ENCODE measurements around the gene CDH22.

CDH22 gene

DNA sequence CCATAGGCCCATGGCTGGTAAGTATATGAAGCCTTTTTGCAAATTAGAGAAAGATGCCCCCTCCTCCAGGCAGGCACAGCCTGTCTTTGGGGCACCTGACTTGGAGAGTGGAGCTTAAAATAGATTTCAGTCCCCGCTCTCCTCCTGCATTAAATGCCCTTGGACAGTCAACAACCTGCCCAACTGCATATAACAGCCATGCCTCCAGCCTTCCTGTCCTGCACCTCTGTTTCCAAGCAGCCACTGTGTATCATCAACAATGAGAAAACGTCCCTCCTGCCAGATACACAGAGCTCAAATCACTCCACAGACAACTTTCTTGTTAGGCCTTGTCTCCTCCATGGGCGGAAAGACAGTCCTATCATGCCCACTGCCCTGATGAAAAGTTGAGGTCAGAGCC lies 3.4 kb downstream of the CDH22 start:
- Histone ChIP-seq H3K9ac (ENCODE audit: low read length) (no peak overlapping the region), H3K4me1 (ENCODE audit: control insufficient read depth, insufficient read depth, low read length) (no peaks in the 10 kb centered on the region), H3K4me3 (ENCODE audit: low read length) (no peak overlapping the region), H3K27me3 (replicated peaks; ENCODE audit: control insufficient read depth, insufficient read depth, low read length) (peaks cover 77% of the 10 kb centered on the region), H3K36me3 (ENCODE audit: control insufficient read depth, insufficient read depth, low read length, severe bottlenecking) (no peaks in the 10 kb centered on the region), H3K9me3 (ENCODE audit: control insufficient read depth, low read length) (no peaks in the 10 kb centered on the region)
- no peak for DNase-seq (ENCODE audit: low read depth)

- no peaks in the 10 kb centered on the region for H3K36me3 ChIP-seq (ENCODE audit: control insufficient read depth, insufficient read depth, low read length, severe bottlenecking)
- no peak for DNase-seq (ENCODE audit: low read depth)
- H3K9me3 ChIP-seq (ENCODE audit: control insufficient read depth, low read length), result no peaks in the 10 kb centered on the region
- H3K27me3 ChIP-seq (replicated peaks; ENCODE audit: control insufficient read depth, insufficient read depth, low read length), result peaks cover 75% of the 10 kb centered on the region
- no peak overlapping the region for H3K4me3 ChIP-seq (ENCODE audit: low read length)
- H3K4me1 ChIP-seq (ENCODE audit: control insufficient read depth, insufficient read depth, low read length), result no peaks in the 10 kb centered on the region
- H3K9ac ChIP-seq (ENCODE audit: low read length), result no peak overlapping the region
These were observed 3.9 kb downstream of the CDH22 start for GRCh38 chr20:46304361-46304760.

DNA sequence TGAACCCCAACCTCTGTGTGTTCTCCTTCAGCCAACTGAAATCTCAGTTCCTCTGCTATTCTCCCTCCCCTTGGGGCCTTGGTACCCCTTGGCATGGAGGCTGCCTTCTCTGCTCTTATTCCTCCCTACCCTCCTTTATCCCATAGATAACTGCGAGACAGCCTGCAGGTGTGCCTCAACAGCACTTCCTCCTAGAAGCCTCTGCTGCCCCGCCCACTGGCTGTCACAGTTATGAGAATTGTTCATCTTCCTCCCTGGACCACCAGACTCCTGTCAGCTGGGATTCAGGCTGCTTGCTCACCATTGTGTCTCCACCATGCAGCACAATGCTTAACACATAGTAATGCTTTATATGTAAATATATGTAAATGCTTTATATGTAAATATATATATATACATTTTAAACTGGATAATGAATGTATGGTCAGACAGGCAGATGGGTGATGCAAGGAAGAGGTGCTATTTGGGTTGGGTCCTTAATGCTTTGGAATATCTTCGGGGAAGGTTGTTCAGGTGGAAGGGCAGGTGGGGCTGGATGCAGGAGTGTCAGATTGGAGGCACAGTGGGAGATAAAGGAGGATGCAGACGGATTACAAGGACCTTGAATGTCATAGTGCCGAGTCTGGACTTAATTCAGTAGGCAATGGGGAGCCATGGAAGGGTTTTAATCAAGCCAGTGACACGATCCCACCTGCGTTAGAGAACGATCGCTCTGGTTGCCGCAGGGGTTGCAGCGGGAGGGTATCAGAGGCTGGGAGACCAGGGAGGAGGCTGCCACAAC lies 4.9 kb downstream of the CDH22 start:
- H3K36me3 ChIP-seq (ENCODE audit: control insufficient read depth, insufficient read depth, low read length, severe bottlenecking), result no peaks in the 10 kb centered on the region
- H3K4me3 ChIP-seq (ENCODE audit: low read length), result no peak overlapping the region
- no peaks in the 10 kb centered on the region for H3K9me3 ChIP-seq (ENCODE audit: control insufficient read depth, low read length)
- no peak for DNase-seq (ENCODE audit: low read depth)
- peaks cover 77% of the 10 kb centered on the region for H3K27me3 ChIP-seq (replicated peaks; ENCODE audit: control insufficient read depth, insufficient read depth, low read length)
- H3K4me1 ChIP-seq (ENCODE audit: control insufficient read depth, insufficient read depth, low read length), result no peaks in the 10 kb centered on the region
- no peak overlapping the region for H3K9ac ChIP-seq (ENCODE audit: low read length)

GRCh38 chr20:46302106-46302505 lies 6.2 kb downstream of the CDH22 start:
- Histone ChIP-seq H3K27me3 (replicated peaks; ENCODE audit: control insufficient read depth, insufficient read depth, low read length) (peaks cover 80% of the 10 kb centered on the region), H3K9ac (ENCODE audit: low read length) (no peak overlapping the region), H3K4me3 (ENCODE audit: low read length) (no peak overlapping the region), H3K4me1 (ENCODE audit: control insufficient read depth, insufficient read depth, low read length) (no peaks in the 10 kb centered on the region), H3K9me3 (ENCODE audit: control insufficient read depth, low read length) (no peaks in the 10 kb centered on the region), H3K36me3 (ENCODE audit: control insufficient read depth, insufficient read depth, low read length, severe bottlenecking) (no peaks in the 10 kb centered on the region)
- no peak for DNase-seq (ENCODE audit: low read depth)

GRCh38 chr20:46300281-46300680 lies 8.0 kb downstream of the CDH22 start:
- no peak for DNase-seq (ENCODE audit: low read depth)
- peaks cover 78% of the 10 kb centered on the region for H3K27me3 ChIP-seq (replicated peaks; ENCODE audit: control insufficient read depth, insufficient read depth, low read length)
- H3K9ac ChIP-seq (ENCODE audit: low read length), result no peak overlapping the region

DNA sequence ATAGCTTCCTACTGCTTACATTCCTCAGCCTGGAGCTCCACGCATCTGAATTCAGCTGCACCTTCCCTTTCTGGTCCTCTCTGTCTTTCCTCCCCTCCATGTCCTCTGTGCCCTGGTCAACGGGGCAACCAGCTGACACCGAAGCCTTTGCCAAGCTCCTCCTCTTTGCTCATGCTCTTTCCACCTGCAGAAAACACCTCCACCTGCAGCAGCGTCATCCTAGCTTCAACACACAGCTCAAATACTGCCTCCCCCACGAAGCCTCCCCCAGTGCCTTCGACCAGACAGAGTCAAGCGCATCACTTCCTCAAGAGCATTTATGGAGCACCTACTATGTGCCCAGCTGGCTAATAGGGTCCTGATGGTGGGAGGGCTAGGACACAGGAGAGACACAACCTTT lies 9.2 kb downstream of the CDH22 start:
- Histone ChIP-seq H3K36me3 (ENCODE audit: control insufficient read depth, insufficient read depth, low read length, severe bottlenecking) (no peaks in the 10 kb centered on the region), H3K9me3 (ENCODE audit: control insufficient read depth, low read length) (no peaks in the 10 kb centered on the region), H3K4me3 (ENCODE audit: low read length) (no peak overlapping the region), H3K4me1 (ENCODE audit: control insufficient read depth, insufficient read depth, low read length) (no peaks in the 10 kb centered on the region), H3K27me3 (replicated peaks; ENCODE audit: control insufficient read depth, insufficient read depth, low read length) (peaks cover 77% of the 10 kb centered on the region), H3K9ac (ENCODE audit: low read length) (no peak overlapping the region)
- no peak for DNase-seq (ENCODE audit: low read depth)

More at GRCh38 chr20:46300281-46300680, 8.0 kb downstream of the CDH22 start:
- Histone ChIP-seq H3K9me3 (ENCODE audit: control insufficient read depth, low read length) (no peaks in the 10 kb centered on the region), H3K4me3 (ENCODE audit: low read length) (no peak overlapping the region), H3K36me3 (ENCODE audit: control insufficient read depth, insufficient read depth, low read length, severe bottlenecking) (no peaks in the 10 kb centered on the region), H3K4me1 (ENCODE audit: control insufficient read depth, insufficient read depth, low read length) (no peaks in the 10 kb centered on the region)

DNA sequence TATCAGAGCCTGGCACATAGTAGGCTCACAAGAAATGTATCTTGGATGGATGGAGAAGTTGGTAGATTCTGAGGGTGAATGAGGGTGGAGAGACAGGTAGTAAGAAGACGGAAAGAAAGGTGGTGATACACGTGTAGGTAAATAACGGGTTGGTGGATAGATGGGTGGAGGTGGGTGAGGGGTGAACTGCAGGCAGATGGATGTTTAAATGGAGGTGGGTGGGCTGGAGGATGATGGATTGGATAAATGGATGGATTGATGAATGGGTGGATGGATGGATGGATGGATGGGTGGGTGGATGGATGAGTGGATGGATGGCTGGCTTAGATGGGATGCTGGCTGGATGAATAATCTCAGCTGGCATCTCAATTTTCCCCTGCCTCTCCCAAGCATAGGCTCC lies 9.9 kb downstream of the CDH22 start:
- H3K27me3 ChIP-seq (replicated peaks; ENCODE audit: control insufficient read depth, insufficient read depth, low read length), result peaks cover 72% of the 10 kb centered on the region

DNA sequence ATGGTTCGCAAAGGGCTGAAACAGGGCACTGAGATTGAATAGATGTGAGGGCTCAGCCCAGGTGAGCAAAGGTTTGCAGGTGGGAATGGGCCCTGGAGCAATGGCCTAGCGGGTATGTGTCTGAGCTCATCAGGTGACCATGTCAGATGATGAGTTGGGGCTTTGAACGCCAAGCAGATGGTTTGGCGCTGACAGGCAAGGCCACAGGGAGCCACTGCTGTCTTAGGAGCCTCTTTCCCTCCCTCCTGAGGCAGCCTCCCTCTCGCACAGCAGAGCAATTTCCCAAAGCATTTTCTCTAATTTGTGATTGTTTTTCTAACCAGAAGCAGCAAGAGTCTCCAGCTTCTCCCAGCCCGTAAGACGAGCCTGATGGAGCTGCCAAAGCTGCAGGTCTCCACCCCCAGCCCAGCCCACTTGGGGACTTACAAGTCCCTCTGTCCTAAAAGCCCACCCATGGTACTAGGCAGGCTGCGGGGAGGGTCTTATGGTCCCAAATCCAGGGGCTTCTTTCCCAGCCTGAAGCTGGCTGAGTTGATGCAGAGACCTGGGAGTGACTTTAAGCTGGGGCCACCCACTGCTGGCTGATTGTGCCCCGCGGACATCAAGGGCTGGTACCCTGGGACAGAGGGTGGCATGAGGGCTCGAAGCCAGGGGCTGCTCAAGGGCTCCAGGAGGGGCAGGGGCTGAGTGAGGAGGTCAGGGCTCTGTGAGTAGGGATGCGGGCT lies 11.6 kb downstream of the CDH22 start:
- Histone ChIP-seq H3K36me3 (ENCODE audit: control insufficient read depth, insufficient read depth, low read length, severe bottlenecking) (no peaks in the 10 kb centered on the region), H3K27me3 (replicated peaks; ENCODE audit: control insufficient read depth, insufficient read depth, low read length) (peaks cover 72% of the 10 kb centered on the region), H3K4me3 (ENCODE audit: low read length) (no peak overlapping the region), H3K9me3 (ENCODE audit: control insufficient read depth, low read length) (no peaks in the 10 kb centered on the region), H3K4me1 (ENCODE audit: control insufficient read depth, insufficient read depth, low read length) (no peaks in the 10 kb centered on the region), H3K9ac (ENCODE audit: low read length) (no peak overlapping the region)
- DNase-seq (ENCODE audit: low read depth), result no peak

More for the DNA sequence above, 9.9 kb downstream of the CDH22 start:
- Histone ChIP-seq H3K4me3 (ENCODE audit: low read length) (no peak overlapping the region), H3K4me1 (ENCODE audit: control insufficient read depth, insufficient read depth, low read length) (no peaks in the 10 kb centered on the region), H3K36me3 (ENCODE audit: control insufficient read depth, insufficient read depth, low read length, severe bottlenecking) (no peaks in the 10 kb centered on the region), H3K9me3 (ENCODE audit: control insufficient read depth, low read length) (no peaks in the 10 kb centered on the region), H3K9ac (ENCODE audit: low read length) (no peak overlapping the region)
- DNase-seq (ENCODE audit: low read depth), result no peak

- H3K4me1 ChIP-seq (ENCODE audit: control insufficient read depth, insufficient read depth, low read length), result no peaks in the 10 kb centered on the region
- DNase-seq (ENCODE audit: low read depth), result peak; percentile 44
- no peak overlapping the region for H3K4me3 ChIP-seq (ENCODE audit: low read length)
- peaks cover 55% of the 10 kb centered on the region for H3K27me3 ChIP-seq (replicated peaks; ENCODE audit: control insufficient read depth, insufficient read depth, low read length)
- H3K9ac ChIP-seq (ENCODE audit: low read length), result no peak overlapping the region
- H3K9me3 ChIP-seq (ENCODE audit: control insufficient read depth, low read length), result no peaks in the 10 kb centered on the region
- no peaks in the 10 kb centered on the region for H3K36me3 ChIP-seq (ENCODE audit: control insufficient read depth, insufficient read depth, low read length, severe bottlenecking)
These were observed 15.2 kb downstream of the CDH22 start for GRCh38 chr20:46293084-46293483.

GRCh38 chr20:46291401-46291800 lies 16.9 kb downstream of the CDH22 start:
- Histone ChIP-seq H3K9me3 (ENCODE audit: control insufficient read depth, low read length) (no peaks in the 10 kb centered on the region), H3K9ac (ENCODE audit: low read length) (no peak overlapping the region), H3K4me1 (ENCODE audit: control insufficient read depth, insufficient read depth, low read length) (no peaks in the 10 kb centered on the region), H3K4me3 (ENCODE audit: low read length) (no peak overlapping the region), H3K27me3 (replicated peaks; ENCODE audit: control insufficient read depth, insufficient read depth, low read length) (peaks cover 62% of the 10 kb centered on the region), H3K36me3 (ENCODE audit: control insufficient read depth, insufficient read depth, low read length, severe bottlenecking) (no peaks in the 10 kb centered on the region)
- no peak for DNase-seq (ENCODE audit: low read depth)

DNA sequence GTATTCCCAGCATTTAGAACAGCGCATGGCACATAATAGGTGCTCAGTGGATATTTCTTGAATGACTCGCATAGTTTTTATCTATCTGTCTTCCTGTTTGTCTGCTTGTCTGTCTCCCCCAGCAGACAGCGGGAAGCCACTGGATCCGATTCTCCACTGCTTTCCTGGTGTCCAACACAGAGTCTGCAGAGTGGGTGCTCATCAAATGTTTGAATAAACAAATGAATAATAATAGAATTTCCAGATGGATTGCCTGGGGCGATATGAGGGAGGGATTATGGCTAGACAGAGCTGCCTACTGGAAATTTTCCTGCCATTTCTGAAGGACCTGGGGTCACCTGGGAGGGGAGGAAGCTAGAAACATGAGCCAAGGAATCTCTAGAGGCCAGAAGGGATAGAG lies 18.9 kb downstream of the CDH22 start:
- DNase-seq (ENCODE audit: low read depth), result no peak
- Histone ChIP-seq H3K27me3 (replicated peaks; ENCODE audit: control insufficient read depth, insufficient read depth, low read length) (peaks cover 59% of the 10 kb centered on the region), H3K9ac (ENCODE audit: low read length) (no peak overlapping the region), H3K4me3 (ENCODE audit: low read length) (no peak overlapping the region), H3K9me3 (ENCODE audit: control insufficient read depth, low read length) (no peaks in the 10 kb centered on the region), H3K36me3 (ENCODE audit: control insufficient read depth, insufficient read depth, low read length, severe bottlenecking) (no peaks in the 10 kb centered on the region), H3K4me1 (ENCODE audit: control insufficient read depth, insufficient read depth, low read length) (no peaks in the 10 kb centered on the region)
